Adrenal gland (tissue), 5 donors: Measurements from ENCODE around the gene SPIRE1.
"Not testable (repeated sequence)": the region's sequence is repeated elsewhere in the genome, so short reads cannot be mapped to it uniquely, and the experiment has no call there.

ENCODE experiments used
- CTCF ChIP-seq, 6 experiments: fragments of 450-650 bp in 4 of 6; fragments of 200-600 bp in 2 of 6; sonication (generic) in 1 of 6; IDR thresholded peaks; 1 replicate in 5 of 6; 2 replicates in 1 of 6; pipeline versions ENCODE4 v1.5.1 to v1.8.0; 2016 to 2021; ENCODE audit warnings: antibody characterized with exemption in 6 of 6, mild to moderate bottlenecking in 2 of 6, moderate library complexity in 1 of 6
- POLR2A ChIP-seq, 2 donors: fragments of 450-650 bp; IDR thresholded peaks; one replicate each; pipeline ENCODE4 v1.6.1; 2017; ENCODE audit warnings: antibody characterized with exemption in 2 of 2, mild to moderate bottlenecking in 2 of 2, moderate library complexity in 1 of 2
- donor health status: DM: no; HTN: no; CAD: no.

- not testable (repeated sequence) for TF ChIP-seq POLR2A, CTCF (IDR thresholded peaks at IDR 0.05)
Measured at GRCh38 chr18:12560600-12560999, 97.3 kb downstream of the SPIRE1 start.
